RWPE1 (cell line): ENCODE measurements around the gene C1QL1.
A peak's percentile ranks its signal among the peaks of the same experiment; 100 is the strongest.

Experiments used
- CTCF ChIA-PET: fragments of 350-600 bp; sonication (Branson Sonifier 250); formaldehyde crosslinking; extraction: SDS; loops from one replicate; lab custom pipeline; 2021; lab: Yijun Ruan, JAX
- POLR2A ChIA-PET: fragments of 400-600 bp; formaldehyde crosslinking; extraction: SDS; loops from one replicate; lab custom pipeline; 2020; ENCODE audit warnings: antibody characterized with exemption; ENCODE audit not compliant: low non-redundant PET; lab: Yijun Ruan, JAX
- DNase-seq: peaks from one replicate; pipeline ENCODE4 v3.0.0; 2012; ENCODE audit warnings: low spot score
- H3K27ac ChIP-seq: fragments of 450-650 bp; 2 replicates; pipeline ENCODE4 v1.5.1; 2017
- TF ChIP-seq, protein P1 (sequence below): fragments of 450-650 bp; conservative IDR thresholded peaks from 2 replicates; pipeline ENCODE4 v1.5.1; 2017; ENCODE audit warnings: low read depth, mild to moderate bottlenecking

Gene C1QL1

DNA sequence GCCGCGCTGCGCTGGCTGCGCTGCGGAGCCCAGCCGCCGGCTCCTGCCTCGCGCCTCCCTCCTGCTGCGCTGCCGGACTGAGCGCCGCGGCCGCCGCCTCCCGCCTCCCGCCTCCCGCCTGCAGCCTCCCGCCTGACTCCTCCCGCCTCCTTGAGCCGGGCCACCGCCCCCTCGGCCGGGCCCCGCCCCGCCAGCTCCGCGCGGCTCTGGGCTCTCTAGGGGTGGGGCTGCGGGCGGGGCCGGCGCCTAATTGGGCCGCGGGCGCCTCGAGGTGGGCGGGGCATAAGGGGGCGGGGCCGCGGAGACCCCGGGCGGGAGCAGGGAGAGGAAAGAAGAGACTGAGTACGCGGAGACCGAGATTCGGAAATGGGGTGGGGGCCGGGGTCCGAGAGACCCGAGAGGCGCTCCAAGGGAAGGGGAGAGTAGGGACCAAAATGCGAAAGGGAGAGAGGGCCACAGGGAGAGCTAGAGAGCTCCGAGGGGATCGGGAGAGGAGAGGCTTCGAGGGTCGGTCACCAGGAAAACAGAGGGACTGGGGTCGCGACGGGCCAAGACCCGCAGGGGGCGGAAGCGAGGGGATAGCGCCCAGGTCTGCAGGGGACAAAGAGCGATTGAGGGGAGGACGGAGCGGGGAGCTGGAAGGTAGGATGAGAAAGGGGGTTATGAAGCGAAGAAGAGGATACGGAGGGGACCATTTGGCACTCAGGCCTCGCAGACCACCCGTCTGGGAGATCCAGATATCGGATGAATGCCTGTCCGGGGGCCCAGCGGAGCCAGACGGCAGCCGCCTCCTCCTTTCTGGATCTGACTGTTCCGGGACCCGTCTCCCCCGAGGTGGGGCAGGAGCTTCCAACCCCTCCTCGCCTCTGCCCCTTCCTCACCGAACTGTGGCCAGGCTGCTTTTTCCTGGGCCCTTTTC is at the start of gene C1QL1:
Gene C1QL1 (minus strand): TSS at position 79 of the 919 bp plus-strand sequence. CDS start 255 bp downstream, outside the sequence.
- TF ChIP-seq, protein P1, sequence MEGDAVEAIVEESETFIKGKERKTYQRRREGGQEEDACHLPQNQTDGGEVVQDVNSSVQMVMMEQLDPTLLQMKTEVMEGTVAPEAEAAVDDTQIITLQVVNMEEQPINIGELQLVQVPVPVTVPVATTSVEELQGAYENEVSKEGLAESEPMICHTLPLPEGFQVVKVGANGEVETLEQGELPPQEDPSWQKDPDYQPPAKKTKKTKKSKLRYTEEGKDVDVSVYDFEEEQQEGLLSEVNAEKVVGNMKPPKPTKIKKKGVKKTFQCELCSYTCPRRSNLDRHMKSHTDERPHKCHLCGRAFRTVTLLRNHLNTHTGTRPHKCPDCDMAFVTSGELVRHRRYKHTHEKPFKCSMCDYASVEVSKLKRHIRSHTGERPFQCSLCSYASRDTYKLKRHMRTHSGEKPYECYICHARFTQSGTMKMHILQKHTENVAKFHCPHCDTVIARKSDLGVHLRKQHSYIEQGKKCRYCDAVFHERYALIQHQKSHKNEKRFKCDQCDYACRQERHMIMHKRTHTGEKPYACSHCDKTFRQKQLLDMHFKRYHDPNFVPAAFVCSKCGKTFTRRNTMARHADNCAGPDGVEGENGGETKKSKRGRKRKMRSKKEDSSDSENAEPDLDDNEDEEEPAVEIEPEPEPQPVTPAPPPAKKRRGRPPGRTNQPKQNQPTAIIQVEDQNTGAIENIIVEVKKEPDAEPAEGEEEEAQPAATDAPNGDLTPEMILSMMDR: no peak
- peak; percentile 97 for DNase-seq
- ChIA-PET POLR2A (interaction anchor here (0.6 kb wide), 3 partner anchors 12 to 1653 kb away, joined by 3 to 8 read pairs (median 6); no protein-coding TSS in a partner anchor), CTCF (interaction anchor here (0.6 to 1.4 kb wide), 4 partner anchors 29 to 54 kb away, joined by 3 to 6 read pairs (median 3); no protein-coding TSS in a partner anchor)
- peak within 1 kb of the TSS; percentile 94 for H3K27ac ChIP-seq

DNA sequence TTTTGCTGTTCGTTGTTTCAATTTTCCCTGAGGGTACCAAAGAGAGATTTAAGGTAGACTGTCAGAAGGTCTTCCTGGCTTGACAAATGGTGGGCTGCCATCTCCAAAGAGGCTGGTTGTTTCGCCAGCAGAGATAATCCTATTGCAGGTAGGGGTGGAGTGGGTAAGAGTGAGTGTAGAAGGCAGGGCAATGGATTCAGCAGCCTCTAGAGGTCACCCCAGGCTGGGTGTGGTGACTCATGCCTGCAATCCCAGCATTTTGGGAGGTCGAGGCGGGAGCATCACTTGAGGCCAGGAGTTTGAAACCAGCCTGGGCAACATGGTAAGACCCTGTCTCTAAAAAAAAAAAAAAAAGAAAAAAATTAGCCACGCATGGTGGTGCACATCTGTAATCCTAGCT is 48.7 kb upstream of the C1QL1 start:
- CTCF ChIA-PET: interaction anchor here (0.6 to 1.3 kb wide), 7 partner anchors 15 to 159 kb away, joined by 4 to 15 read pairs (median 6); no protein-coding TSS in a partner anchor

DNA sequence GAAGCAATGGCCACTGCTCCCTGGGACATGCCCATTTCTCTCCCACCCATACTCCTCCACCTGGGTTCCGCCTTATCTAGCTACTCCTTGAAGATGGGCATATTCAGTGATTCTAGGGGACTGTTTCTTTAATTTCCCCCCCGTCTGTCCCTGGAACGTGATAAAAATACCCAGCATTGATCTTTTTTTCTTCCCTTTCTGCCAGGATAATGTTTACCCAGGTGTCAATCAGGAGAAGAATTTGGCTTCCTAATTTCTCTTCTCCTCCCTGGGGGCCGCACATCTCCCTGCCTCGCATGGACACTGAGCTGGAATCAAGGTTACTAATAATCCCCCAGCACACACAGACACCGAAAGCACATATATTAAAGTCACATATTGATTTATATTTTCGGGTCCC is 48.1 kb upstream of the C1QL1 start:
- H3K27ac ChIP-seq: no peak overlapping the region
- CTCF ChIA-PET: interaction anchor here (0.6 kb wide), 2 partner anchors 478 to 1284 kb away, joined by 3 to 7 read pairs; no protein-coding TSS in a partner anchor
- TF ChIP-seq, protein P1: no peak
- no peak for DNase-seq
- POLR2A ChIA-PET: no interaction called here

More for the DNA sequence above, 48.7 kb upstream of the C1QL1 start:
- POLR2A ChIA-PET: no interaction called here
- no peak overlapping the region for H3K27ac ChIP-seq
- no peak for DNase-seq
- TF ChIP-seq, protein P1: peak; percentile 36

DNA sequence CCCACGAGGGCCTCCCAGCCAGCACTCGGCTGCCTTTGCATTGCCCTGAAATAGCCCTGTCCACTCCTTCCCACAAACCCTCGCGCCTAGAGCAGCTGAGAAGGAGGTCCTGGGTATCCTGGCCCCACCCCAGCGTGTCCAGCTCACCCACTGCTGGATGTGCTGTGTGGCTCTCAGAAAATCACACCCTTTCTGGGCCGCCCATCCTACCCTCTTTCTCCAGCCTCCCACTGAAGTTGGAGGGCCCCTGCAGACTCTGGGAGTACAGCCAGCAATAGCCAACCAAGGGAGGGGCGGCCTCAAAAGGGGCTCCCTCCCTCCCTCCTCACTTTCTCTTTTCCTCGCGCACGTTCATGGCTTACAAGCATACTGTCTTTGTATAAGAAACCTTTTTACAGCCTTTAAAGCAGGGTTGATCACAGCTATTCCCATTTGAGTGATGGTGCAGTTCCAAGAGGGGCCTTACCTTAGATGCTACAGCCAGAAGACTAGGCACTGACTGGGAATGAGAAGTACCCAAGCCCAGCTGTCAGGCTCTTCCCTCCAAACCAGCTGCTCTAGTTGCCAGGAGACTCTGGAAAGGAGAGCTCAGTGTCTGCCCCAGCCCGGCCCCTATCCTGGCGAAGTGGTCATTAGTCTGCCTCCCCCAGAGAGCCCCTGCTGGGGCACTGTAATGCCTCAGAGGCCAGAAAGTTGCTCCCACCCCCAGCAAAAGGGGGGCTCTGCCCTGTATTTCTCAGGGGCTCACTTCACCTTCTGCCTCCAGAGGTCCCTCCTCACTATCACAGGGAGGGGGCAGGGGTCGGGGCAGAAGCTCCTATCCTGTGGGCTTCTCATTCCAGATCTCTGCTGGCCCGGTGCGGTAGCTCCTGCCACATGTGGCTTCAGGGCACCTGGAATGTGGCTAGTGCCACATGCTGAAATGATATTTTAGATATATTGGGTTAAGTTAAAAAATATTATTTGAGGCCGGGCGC is 45.2 kb upstream of the C1QL1 start:
- POLR2A ChIA-PET: no interaction called here
- DNase-seq: no peak
- no peak overlapping the region; the same call in 1 of the 2 replicates for H3K27ac ChIP-seq
- TF ChIP-seq, protein P1: no peak
- CTCF ChIA-PET: interaction anchor here (0.7 to 1.5 kb wide), 2 partner anchors 93 to 413 kb away, joined by 3 to 5 read pairs; no protein-coding TSS in a partner anchor

- H3K27ac ChIP-seq: no peak overlapping the region
- POLR2A ChIA-PET: no interaction called here
- no peak for DNase-seq
- TF ChIP-seq, protein P1: no peak
- CTCF ChIA-PET: interaction anchor here (0.6 to 0.8 kb wide), 2 partner anchors 8 to 20 kb away, joined by 3 read pairs; no protein-coding TSS in a partner anchor
These were observed 43.7 kb upstream of the C1QL1 start for GRCh38 chr17:45011767-45012166.
